Endothelial cell of umbilical vein (primary cell): ENCODE measurements around the gene AQR. TPM values are rescaled to one million over a fixed set of nuclear protein-coding genes. Genes with fewer than 3 reads are reported as not detected.

Source experiments
- BruUV-seq: library from RNA; stranded (reverse); fragments of 400-500 nt; replicated peaks from 2 replicates; lab custom pipeline; 2021; lab: Mats Ljungman, UMichigan
- CTCF ChIA-PET: fragments of 300-600, 350-600 bp; sonication (Branson Sonifier 250); formaldehyde crosslinking; loops from one replicate; lab custom pipeline; 2021; ENCODE audit warnings: antibody characterized with exemption, inconsistent platforms; lab: Charles Lee
- POLR2A ChIA-PET: fragments of 300-600, 350-600 bp; sonication (Branson Sonifier 250); formaldehyde crosslinking; loops from one replicate; lab custom pipeline; 2021; ENCODE audit warnings: antibody characterized with exemption, inconsistent platforms; lab: Charles Lee
- DNase-seq: peaks from one replicate; pipeline ENCODE4 v3.0.0-alpha.2; 2011; ENCODE audit warnings: low read depth, low spot score
- FAIRE-seq: peaks from 2 replicates; lab custom pipeline; 2011; peaks lifted over from hg19 to GRCh38; lab: Jason Lieb, UNC
- H2AFZ ChIP-seq: 2 replicates; pipeline ENCODE4 v1.6.0; 2012; ENCODE audit warnings: low read depth, low read length, control low read depth, inconsistent platforms
- H3K27ac ChIP-seq: 2 replicates; pipeline ENCODE4 v1.5.1; 2011; ENCODE audit warnings: low read depth, mild to moderate bottlenecking, control low read depth, low read length, moderate library complexity; ENCODE audit not compliant: insufficient read depth
- H3K27me3 ChIP-seq, 2 experiments: 2 replicates each; pipeline versions ENCODE4 v1.6.0 to v1.6.1; 2011; ENCODE audit warnings: low read length in 2 of 2, mixed read lengths in 1 of 2; ENCODE audit not compliant: control insufficient read depth in 2 of 2, insufficient read depth in 2 of 2
- H3K36me3 ChIP-seq, 2 experiments: 2 replicates in 1 of 2; 3 replicates in 1 of 2; pipeline ENCODE4 v1.5.1; 2011; ENCODE audit warnings: low read length in 2 of 2, mild to moderate bottlenecking in 1 of 2, moderate library complexity in 1 of 2; ENCODE audit not compliant: control insufficient read depth in 2 of 2, insufficient read depth in 2 of 2; ENCODE audit errors: extremely low read depth in 1 of 2
- H3K4me1 ChIP-seq: 3 replicates; pipeline ENCODE4 v1.5.1; 2011; ENCODE audit warnings: mild to moderate bottlenecking, low read length; ENCODE audit not compliant: control insufficient read depth, insufficient read depth; ENCODE audit errors: extremely low read depth
- H3K4me2 ChIP-seq: 2 replicates; pipeline ENCODE4 v1.6.1; 2011; ENCODE audit warnings: low read length, control low read depth, mixed read lengths; ENCODE audit not compliant: insufficient read depth
- H3K4me3 ChIP-seq, 3 experiments: fragments of 200-600 bp in 1 of 3; sonication (generic), shearing (Covaris generic) in 1 of 3; replicated peaks in 1 of 3; 2 replicates each; pipeline ENCODE4 v1.5.1; 2011 to 2016; ENCODE audit warnings: control low read depth in 3 of 3, low read length in 3 of 3, mild to moderate bottlenecking in 2 of 3, inconsistent platforms in 1 of 3, low read depth in 1 of 3, moderate library complexity in 1 of 3; ENCODE audit not compliant: insufficient read depth in 1 of 3
- H3K79me2 ChIP-seq: 2 replicates; pipeline ENCODE4 v1.6.0; 2012; ENCODE audit warnings: low read length, inconsistent platforms; ENCODE audit not compliant: control insufficient read depth, insufficient read depth
- H3K9ac ChIP-seq: replicated peaks from 2 replicates; pipeline ENCODE3; 2011; ENCODE audit warnings: low read length, control low read depth; ENCODE audit not compliant: insufficient read depth; ENCODE audit errors: extremely low read depth
- H3K9me1 ChIP-seq: replicated peaks from 3 replicates; pipeline ENCODE4 v1.6.0; 2011; ENCODE audit warnings: mild to moderate bottlenecking, low read length; ENCODE audit not compliant: control insufficient read depth, insufficient read depth; ENCODE audit errors: extremely low read depth
- H3K9me3 ChIP-seq: replicated peaks from 2 replicates; pipeline ENCODE4 v1.5.1; 2012; ENCODE audit warnings: low read length, inconsistent platforms; ENCODE audit not compliant: control insufficient read depth, insufficient read depth
- H4K20me1 ChIP-seq: replicated peaks from 2 replicates; pipeline ENCODE3; 2011; ENCODE audit warnings: mild to moderate bottlenecking, low read length; ENCODE audit not compliant: control insufficient read depth, insufficient read depth; ENCODE audit errors: extremely low read depth
- EZH2 ChIP-seq: IDR thresholded peaks from 2 replicates; pipeline ENCODE4 v1.6.1; 2012; ENCODE audit warnings: borderline replicate concordance, low read depth, mild to moderate bottlenecking, moderate library complexity, low read length, inconsistent platforms; ENCODE audit not compliant: severe bottlenecking
- FOS ChIP-seq: IDR thresholded peaks from 2 replicates; pipeline ENCODE4 v1.6.1; 2011; ENCODE audit warnings: mild to moderate bottlenecking, low read length, moderate library complexity, borderline replicate concordance; ENCODE audit not compliant: insufficient read depth
- GATA2 ChIP-seq: IDR thresholded peaks from 2 replicates; pipeline ENCODE4 v1.7.0; 2011; ENCODE audit warnings: low read depth, mild to moderate bottlenecking, moderate library complexity, mixed read lengths, low read length; ENCODE audit not compliant: insufficient read length, insufficient read depth
- JUN ChIP-seq: IDR thresholded peaks from 2 replicates; pipeline ENCODE4 v1.6.1; 2011; ENCODE audit warnings: borderline replicate concordance, low read depth; ENCODE audit not compliant: insufficient read length, insufficient read depth
- MAX ChIP-seq: IDR thresholded peaks from 2 replicates; pipeline ENCODE4 v1.6.1; 2011; ENCODE audit not compliant: insufficient read depth, insufficient read length
- MYC ChIP-seq: IDR thresholded peaks from one replicate; pipeline ENCODE4 v1.6.1; 2011; ENCODE audit warnings: mild to moderate bottlenecking, low read depth, low read length
- POLR2A ChIP-seq: IDR thresholded peaks from 2 replicates; pipeline ENCODE4 v1.6.1; 2012; ENCODE audit warnings: low read depth, mild to moderate bottlenecking, control low read depth, low read length
- POLR2AphosphoS5 ChIP-seq: IDR thresholded peaks from 2 replicates; pipeline ENCODE4 v1.6.1; 2012; ENCODE audit warnings: low read depth, mild to moderate bottlenecking, control low read depth, low read length, moderate library complexity; ENCODE audit not compliant: insufficient read depth
- dilution Hi-C: fragments of 300-500 bp; cut with MboI; formaldehyde crosslinking; loops from one replicate; pipeline ENCODE4 v1.15.0; 2019; ENCODE audit warnings: low sequenced_read_pairs; ENCODE audit not compliant: extremely low pct_ligation_motif_present
- intact Hi-C: fragments of 100-400 bp; cut with micrococcal nuclease; formaldehyde crosslinking; loops from one replicate; pipeline ENCODE4 v1.10.0; 2022
- polyA plus RNA-seq, 4 experiments: library from polyadenylated mRNA; depleted of rRNA in 3 of 4; stranded (reverse) in 3 of 4; unstranded in 1 of 4; fragments of >200 nt; gene quantifications; 2 replicates each; pipeline versions ENCODE4 v1.2.1 to v1.2.3, GENCODE V29; 2011 to 2012; ENCODE audit warnings: missing spikeins in 1 of 4
- total RNA-seq: library from RNA; stranded (reverse); gene quantifications from 2 replicates; pipeline ENCODE4 v1.2.3, GENCODE V29; 2021
- TF ChIP-seq, protein P1 (sequence below), 2 donors: IDR thresholded peaks; 1 replicate in 1 of 2; 2 replicates in 1 of 2; pipeline ENCODE4 v1.5.1; 2011; ENCODE audit warnings: low read length in 2 of 2, mild to moderate bottlenecking in 2 of 2, moderate library complexity in 2 of 2, control low read depth in 1 of 2, inconsistent platforms in 1 of 2, low read depth in 1 of 2; ENCODE audit not compliant: insufficient read depth in 1 of 2; ENCODE audit errors: extremely low read depth in 1 of 2

Gene AQR
- total and polyA plus RNA-seq, 2 donors (not counting 3 experiments of a cell fraction or from before 2014, with no cell fraction given): 18.7 to 37.5 TPM

DNA sequence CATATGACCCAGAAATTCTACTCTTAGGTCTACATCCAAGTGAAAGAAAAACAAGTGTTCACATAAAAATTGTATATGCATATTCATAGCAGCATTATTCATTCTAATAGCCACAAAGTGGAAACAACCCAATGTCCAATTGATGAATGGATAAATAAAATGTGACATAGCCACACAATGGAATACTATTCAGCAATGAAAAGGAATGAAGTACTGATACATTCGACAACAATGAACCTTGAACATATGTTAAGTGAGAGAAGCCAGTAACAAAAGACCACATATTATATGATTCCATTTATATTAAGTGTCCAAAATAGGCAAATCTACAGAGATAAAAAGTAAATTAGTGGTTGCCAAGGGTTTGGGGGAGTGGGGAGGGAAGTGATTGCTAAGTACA, 104.0 kb downstream of the AQR start:
- H3K9ac ChIP-seq: no peak overlapping the region
- H3K4me3 ChIP-seq: no peak overlapping the region
- DNase-seq (no peak), FAIRE-seq (no peak)
- dilution Hi-C loops (no loop called here), intact Hi-C loops (no loop called here)
- TF ChIP-seq, protein P1, sequence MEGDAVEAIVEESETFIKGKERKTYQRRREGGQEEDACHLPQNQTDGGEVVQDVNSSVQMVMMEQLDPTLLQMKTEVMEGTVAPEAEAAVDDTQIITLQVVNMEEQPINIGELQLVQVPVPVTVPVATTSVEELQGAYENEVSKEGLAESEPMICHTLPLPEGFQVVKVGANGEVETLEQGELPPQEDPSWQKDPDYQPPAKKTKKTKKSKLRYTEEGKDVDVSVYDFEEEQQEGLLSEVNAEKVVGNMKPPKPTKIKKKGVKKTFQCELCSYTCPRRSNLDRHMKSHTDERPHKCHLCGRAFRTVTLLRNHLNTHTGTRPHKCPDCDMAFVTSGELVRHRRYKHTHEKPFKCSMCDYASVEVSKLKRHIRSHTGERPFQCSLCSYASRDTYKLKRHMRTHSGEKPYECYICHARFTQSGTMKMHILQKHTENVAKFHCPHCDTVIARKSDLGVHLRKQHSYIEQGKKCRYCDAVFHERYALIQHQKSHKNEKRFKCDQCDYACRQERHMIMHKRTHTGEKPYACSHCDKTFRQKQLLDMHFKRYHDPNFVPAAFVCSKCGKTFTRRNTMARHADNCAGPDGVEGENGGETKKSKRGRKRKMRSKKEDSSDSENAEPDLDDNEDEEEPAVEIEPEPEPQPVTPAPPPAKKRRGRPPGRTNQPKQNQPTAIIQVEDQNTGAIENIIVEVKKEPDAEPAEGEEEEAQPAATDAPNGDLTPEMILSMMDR (IDR thresholded peaks at IDR 0.05; ENCODE audit: extremely low read depth in 1 of 2, insufficient read depth in 1 of 2, low read depth in 1 of 2, low read length in 2 of 2): no peak
- no peak for TF ChIP-seq POLR2A
- no peak for TF ChIP-seq EZH2
- no peak for TF ChIP-seq GATA2
- TF ChIP-seq POLR2AphosphoS5: no peak
- TF ChIP-seq MYC: no peak
- no peak for TF ChIP-seq JUN
- TF ChIP-seq FOS: no peak
- no peak for TF ChIP-seq MAX
- no TSS peak for BruUV-seq
- no peaks in the 10 kb centered on the region for H3K27me3 ChIP-seq
- no peaks in the 10 kb centered on the region for H4K20me1 ChIP-seq
- no peak overlapping the region for H2AFZ ChIP-seq
- no peak overlapping the region for H3K27ac ChIP-seq
- no peaks in the 10 kb centered on the region for H3K4me1 ChIP-seq
- H3K36me3 ChIP-seq: peaks cover 0 to 8% of the 10 kb centered on the region in 2 experiments
- CTCF ChIA-PET: interaction anchor here (1.2 kb wide), 1 partner anchor 24 kb away, joined by 3 read pairs; no protein-coding TSS in a partner anchor
- no peak overlapping the region for H3K4me2 ChIP-seq
- H3K79me2 ChIP-seq: no peaks in the 10 kb centered on the region
- POLR2A ChIA-PET: no interaction called here
- no peaks in the 10 kb centered on the region for H3K9me1 ChIP-seq
- H3K9me3 ChIP-seq: no peaks in the 10 kb centered on the region
